Memory B cell (primary cell): ENCODE results near the gene RANGAP1.

Experiments used
- ATAC-seq: fragments of 150-1000 bp; cut with Tn5 transposase; 2 replicates; pipeline ENCODE4 v1.10.0; 2021; ENCODE audit warnings: low read depth, mild to moderate bottlenecking, moderate library complexity
- DNase-seq, 2 donors: peaks; one replicate each; pipeline ENCODE4 v3.0.0; 2022; ENCODE audit warnings: low spot score in 2 of 2
- H3K27ac Mint-ChIP-seq: one replicate; pipeline ENCODE4 v1.8.0; 2022; ENCODE audit warnings: mild to moderate bottlenecking, moderate library complexity, mixed read lengths
- H3K27me3 Mint-ChIP-seq: one replicate; pipeline ENCODE4 v1.8.0; 2022; ENCODE audit warnings: mixed read lengths
- H3K36me3 Mint-ChIP-seq: one replicate; pipeline ENCODE4 v1.8.0; 2022; ENCODE audit warnings: mild to moderate bottlenecking, mixed read lengths
- H3K4me1 Mint-ChIP-seq: one replicate; pipeline ENCODE4 v1.8.0; 2022; ENCODE audit warnings: mixed read lengths
- H3K4me3 Mint-ChIP-seq: one replicate; pipeline ENCODE4 v1.8.0; 2022; ENCODE audit warnings: mild to moderate bottlenecking, moderate library complexity, mixed read lengths
- H3K9me3 Mint-ChIP-seq: one replicate; pipeline ENCODE4 v1.8.0; 2022; ENCODE audit warnings: mixed read lengths

RANGAP1 gene

DNA sequence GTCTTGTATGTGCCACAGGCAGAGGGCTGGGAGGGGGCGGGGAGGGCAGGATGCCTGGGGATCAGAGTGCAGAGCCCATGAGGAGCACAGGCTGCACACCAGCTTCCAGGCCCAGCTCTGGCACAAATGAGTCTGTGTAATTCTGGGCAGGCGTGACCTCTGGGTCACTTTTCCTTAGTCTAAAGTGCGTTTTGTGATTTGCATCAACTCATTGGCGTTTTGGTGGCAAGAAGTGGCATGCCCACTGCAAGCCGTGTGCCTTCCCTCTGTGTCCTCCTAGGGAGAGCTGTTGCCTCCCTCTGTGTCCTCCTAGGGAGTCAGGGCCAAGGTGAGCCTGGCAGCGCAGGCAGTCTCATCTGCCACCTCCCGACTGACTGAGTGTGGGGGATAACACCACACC lies 62.5 kb downstream of the RANGAP1 start:
- Mint-ChIP-seq H3K36me3 (peaks cover 23% of the 10 kb centered on the region), H3K4me1 (no peaks in the 10 kb centered on the region), H3K9me3 (no peaks in the 10 kb centered on the region), H3K27ac (no peak overlapping the region), H3K4me3 (no peak overlapping the region), H3K27me3 (no peaks in the 10 kb centered on the region)
- DNase-seq (no peak), ATAC-seq (no peak)

DNA sequence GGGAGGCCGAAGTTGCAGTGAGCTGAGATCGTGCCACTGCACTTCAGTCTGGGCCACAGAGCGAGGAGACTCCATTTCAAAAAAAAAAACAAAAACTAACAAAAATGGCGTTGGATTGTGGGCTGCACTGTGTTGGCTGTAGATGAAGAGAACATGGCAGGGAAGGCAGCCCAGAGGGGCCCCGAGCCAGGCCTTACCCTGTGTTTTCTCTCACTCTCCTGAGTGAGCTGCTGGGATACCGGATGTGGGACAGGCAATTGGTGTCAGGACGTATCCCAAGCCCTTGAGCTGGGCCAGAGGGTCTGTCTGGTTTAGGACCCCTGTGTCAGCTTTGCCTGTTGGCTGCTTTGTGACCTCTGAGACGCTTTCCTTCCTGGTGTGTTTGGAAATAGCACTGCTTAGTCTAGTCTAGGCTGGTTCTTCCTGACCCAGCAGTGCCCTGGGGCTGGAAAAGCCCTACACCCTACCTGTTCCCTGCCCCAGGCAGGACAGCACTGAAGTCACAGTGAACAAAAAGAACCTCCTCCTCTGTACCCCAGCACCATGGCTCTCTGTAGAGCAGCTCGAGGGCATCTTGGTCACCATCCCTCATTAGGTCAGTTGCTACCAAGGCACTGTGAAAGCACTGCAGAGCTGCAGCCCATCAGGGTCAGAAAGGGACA lies 63.0 kb downstream of the RANGAP1 start:
- Mint-ChIP-seq H3K9me3 (no peaks in the 10 kb centered on the region), H3K27me3 (no peaks in the 10 kb centered on the region), H3K27ac (no peak overlapping the region), H3K36me3 (peaks cover 21% of the 10 kb centered on the region), H3K4me3 (no peak overlapping the region), H3K4me1 (peaks cover under 1% of the 10 kb centered on the region)
- ATAC-seq: no peak
- no peak for DNase-seq

GRCh38 chr22:41217553-41218157 lies 68.3 kb downstream of the RANGAP1 start:
- Mint-ChIP-seq H3K36me3 (peaks cover 14% of the 10 kb centered on the region), H3K4me1 (peaks cover 10% of the 10 kb centered on the region), H3K9me3 (no peaks in the 10 kb centered on the region), H3K27ac (peak overlapping the region; percentile 61), H3K4me3 (peak overlapping the region; percentile 68), H3K27me3 (no peaks in the 10 kb centered on the region)
- DNase-seq: no peak
- ATAC-seq: peak; percentile 92

- H3K36me3 Mint-ChIP-seq: peaks cover 16% of the 10 kb centered on the region
- ATAC-seq: no peak
Observed at GRCh38 chr22:41216984-41217383, 69.0 kb downstream of the RANGAP1 start.

GRCh38 chr22:41215926-41216325 lies 70.1 kb downstream of the RANGAP1 start:
- ATAC-seq (no peak), DNase-seq (no peak)
- peaks cover 10% of the 10 kb centered on the region for H3K4me1 Mint-ChIP-seq
- H3K36me3 Mint-ChIP-seq: peaks cover 12% of the 10 kb centered on the region
- H3K9me3 Mint-ChIP-seq: no peaks in the 10 kb centered on the region
- H3K4me3 Mint-ChIP-seq: no peak overlapping the region
- no peaks in the 10 kb centered on the region for H3K27me3 Mint-ChIP-seq
- no peak overlapping the region for H3K27ac Mint-ChIP-seq

More at GRCh38 chr22:41216984-41217383, 69.0 kb downstream of the RANGAP1 start:
- Mint-ChIP-seq H3K9me3 (no peaks in the 10 kb centered on the region), H3K27ac (peak overlapping the region; percentile 61), H3K4me1 (peaks cover 10% of the 10 kb centered on the region), H3K27me3 (no peaks in the 10 kb centered on the region), H3K4me3 (no peak overlapping the region)
- no peak for DNase-seq

DNA sequence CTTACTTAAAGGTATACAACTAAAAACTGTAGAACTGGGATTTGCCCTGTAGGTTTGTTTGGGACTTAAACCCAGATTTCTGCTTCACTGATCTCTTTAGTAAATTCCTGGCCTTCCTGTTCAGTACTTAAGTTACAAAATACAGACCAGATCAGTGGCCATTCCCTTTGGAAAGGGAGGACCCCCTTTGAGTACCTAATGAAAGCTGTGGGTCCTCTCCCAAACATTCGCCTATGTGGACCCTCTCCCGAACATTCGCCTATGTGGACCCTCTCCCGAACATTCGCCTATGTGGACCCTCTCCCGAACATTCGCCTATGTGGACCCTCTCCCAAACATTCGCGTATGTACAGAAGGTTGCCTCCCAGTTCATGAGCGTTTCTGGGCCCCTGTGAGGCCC lies 70.6 kb downstream of the RANGAP1 start:
- Mint-ChIP-seq H3K4me3 (no peak overlapping the region), H3K27ac (no peak overlapping the region), H3K9me3 (no peaks in the 10 kb centered on the region), H3K36me3 (peaks cover 10% of the 10 kb centered on the region), H3K27me3 (no peaks in the 10 kb centered on the region), H3K4me1 (peaks cover 10% of the 10 kb centered on the region)
- ATAC-seq (no peak), DNase-seq (no peak)

DNA sequence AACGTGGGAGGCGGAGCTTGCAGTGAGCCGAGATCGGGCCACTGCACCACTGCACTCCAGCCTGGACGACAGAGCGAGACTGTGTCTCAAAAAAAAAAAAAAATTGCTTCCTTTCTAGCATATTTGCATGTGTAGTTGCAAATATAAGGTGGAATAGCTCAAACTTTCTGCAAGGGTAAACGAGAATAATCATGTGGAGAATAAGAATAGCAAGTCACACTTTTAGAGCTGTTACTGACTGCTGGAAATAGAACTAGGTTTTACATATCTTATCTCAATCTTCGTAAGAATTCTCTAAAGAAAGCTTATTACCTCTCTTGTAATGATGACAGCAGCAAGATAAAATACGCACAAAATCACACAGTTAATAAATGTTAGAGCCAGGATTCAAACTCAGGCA lies 79.3 kb downstream of the RANGAP1 start:
- no peak for ATAC-seq
- H3K4me3 Mint-ChIP-seq: peak overlapping the region; percentile 89
- H3K9me3 Mint-ChIP-seq: no peaks in the 10 kb centered on the region
- H3K36me3 Mint-ChIP-seq: peaks cover 7% of the 10 kb centered on the region
- no peak for DNase-seq
- H3K27ac Mint-ChIP-seq: no peak overlapping the region
- H3K4me1 Mint-ChIP-seq: peaks cover 19% of the 10 kb centered on the region
- peaks cover 2% of the 10 kb centered on the region for H3K27me3 Mint-ChIP-seq

DNA sequence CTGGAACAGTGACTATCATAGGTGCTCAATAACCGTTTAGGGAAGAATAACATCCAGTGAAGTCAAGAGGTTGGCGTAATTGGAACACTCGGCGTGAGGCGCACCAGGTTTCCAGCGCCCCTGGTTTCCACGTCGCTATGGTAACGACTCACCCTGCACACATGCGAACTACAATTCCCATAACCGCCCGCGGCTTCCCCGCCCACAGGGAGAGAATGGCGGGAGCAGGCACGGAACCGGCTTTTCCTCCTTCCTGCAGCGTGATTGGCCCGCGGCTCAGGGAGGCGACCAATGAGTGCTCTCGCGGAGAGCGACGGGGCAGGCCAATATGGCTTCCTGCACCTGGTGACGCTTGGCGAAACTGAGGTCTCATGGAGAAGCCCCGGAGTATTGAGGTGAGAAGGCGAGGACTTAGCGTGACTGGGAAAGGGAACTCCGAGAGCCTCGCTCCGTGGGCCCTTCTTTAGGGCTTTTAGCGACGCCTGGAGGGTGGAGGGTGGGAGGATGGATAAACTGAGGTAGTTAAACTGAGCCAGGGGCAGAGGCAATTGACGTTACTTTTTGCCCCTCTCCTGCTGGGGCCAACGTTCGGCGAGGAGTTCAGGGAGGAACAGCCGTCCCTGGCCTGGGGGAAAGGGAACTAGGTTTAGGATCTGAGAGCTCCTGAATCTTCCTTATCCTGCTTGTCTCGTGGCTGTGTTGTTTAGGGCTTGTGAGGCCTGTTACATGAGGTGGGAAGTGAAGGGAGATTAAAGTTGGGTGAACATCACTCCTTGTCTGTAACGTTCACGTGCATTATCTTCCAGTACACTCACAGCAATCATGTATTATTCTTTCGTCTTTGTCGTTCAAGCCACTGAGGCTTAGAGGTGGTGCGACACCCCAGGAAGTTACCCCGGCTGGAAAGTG lies 80.7 kb downstream of the RANGAP1 start, which contains the start of gene L3MBTL2:
Gene L3MBTL2, plus strand, starts transcription at position 321 of the 909 bp plus-strand sequence. Its CDS starts 51 bp downstream, at position 372.
- Mint-ChIP-seq H3K4me3 (peak within 1 kb of the TSS; percentile 89), H3K9me3 (no peaks in the 10 kb centered on the region), H3K4me1 (peaks cover 19% of the 10 kb centered on the region), H3K36me3 (peaks cover 6% of the 10 kb centered on the region), H3K27me3 (peaks cover 2% of the 10 kb centered on the region), H3K27ac (peak within 1 kb of the TSS; percentile 89)
- DNase-seq (peak; percentile 93 to 97), ATAC-seq (peak; percentile 98)

DNA sequence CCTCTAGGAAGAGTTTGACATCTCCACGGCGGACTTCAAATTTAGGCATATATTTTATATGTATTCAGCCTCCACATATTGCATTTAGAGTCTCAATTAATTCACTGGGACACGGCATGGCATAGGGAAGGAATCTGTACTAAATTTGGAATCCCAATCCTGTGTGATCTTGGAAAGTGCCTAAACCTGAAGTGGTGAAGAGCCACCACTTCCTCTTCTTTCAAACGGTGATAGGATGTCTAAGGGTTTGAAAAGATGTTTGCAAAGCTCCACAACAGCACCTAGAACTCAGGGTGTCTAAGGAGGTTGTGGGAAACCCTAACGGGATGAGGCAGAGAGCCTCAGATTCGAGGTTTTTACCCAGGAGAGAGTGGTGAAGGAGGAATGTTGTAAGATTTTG lies 81.9 kb downstream of the RANGAP1 start:
- H3K9me3 Mint-ChIP-seq: no peaks in the 10 kb centered on the region
- no peak for ATAC-seq

GRCh38 chr22:41203118-41203517 lies 82.9 kb downstream of the RANGAP1 start:
- no peaks in the 10 kb centered on the region for H3K9me3 Mint-ChIP-seq
- H3K4me3 Mint-ChIP-seq: no peak overlapping the region
- peaks cover 20% of the 10 kb centered on the region for H3K4me1 Mint-ChIP-seq
- DNase-seq (no peak), ATAC-seq (no peak)
- H3K36me3 Mint-ChIP-seq: no peaks in the 10 kb centered on the region
- H3K27ac Mint-ChIP-seq: no peak overlapping the region
- H3K27me3 Mint-ChIP-seq: peaks cover 5% of the 10 kb centered on the region

More for the DNA sequence above, 81.9 kb downstream of the RANGAP1 start:
- no peaks in the 10 kb centered on the region for H3K36me3 Mint-ChIP-seq
- H3K27ac Mint-ChIP-seq: peak overlapping the region; percentile 82
- peaks cover 5% of the 10 kb centered on the region for H3K27me3 Mint-ChIP-seq
- no peak for DNase-seq
- peaks cover 15% of the 10 kb centered on the region for H3K4me1 Mint-ChIP-seq
- no peak overlapping the region for H3K4me3 Mint-ChIP-seq

DNA sequence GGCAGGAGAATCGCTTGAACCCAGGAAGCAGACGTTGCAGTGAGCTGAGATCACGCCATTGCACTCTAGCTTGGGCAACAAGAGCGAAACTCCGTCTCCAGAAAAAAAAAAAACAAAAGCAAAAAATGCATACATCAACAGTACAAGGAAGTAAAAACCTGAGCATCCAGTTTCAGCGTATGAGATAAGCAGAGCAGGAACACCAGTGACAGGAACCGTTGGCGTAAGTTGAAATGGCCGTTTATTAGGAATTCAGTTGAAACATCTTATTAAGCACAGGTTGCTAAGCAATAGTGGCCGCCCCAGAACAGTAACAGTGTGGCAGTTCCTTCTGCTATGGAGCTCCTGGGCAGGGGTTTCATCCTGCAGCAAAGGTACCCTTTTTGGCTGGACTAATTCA lies 84.8 kb downstream of the RANGAP1 start:
- no peak overlapping the region for H3K4me3 Mint-ChIP-seq
- DNase-seq (no peak), ATAC-seq (no peak)
- peaks cover 20% of the 10 kb centered on the region for H3K4me1 Mint-ChIP-seq
- H3K9me3 Mint-ChIP-seq: no peaks in the 10 kb centered on the region
- no peak overlapping the region for H3K27ac Mint-ChIP-seq
- H3K36me3 Mint-ChIP-seq: no peaks in the 10 kb centered on the region
- H3K27me3 Mint-ChIP-seq: peaks cover 5% of the 10 kb centered on the region

DNA sequence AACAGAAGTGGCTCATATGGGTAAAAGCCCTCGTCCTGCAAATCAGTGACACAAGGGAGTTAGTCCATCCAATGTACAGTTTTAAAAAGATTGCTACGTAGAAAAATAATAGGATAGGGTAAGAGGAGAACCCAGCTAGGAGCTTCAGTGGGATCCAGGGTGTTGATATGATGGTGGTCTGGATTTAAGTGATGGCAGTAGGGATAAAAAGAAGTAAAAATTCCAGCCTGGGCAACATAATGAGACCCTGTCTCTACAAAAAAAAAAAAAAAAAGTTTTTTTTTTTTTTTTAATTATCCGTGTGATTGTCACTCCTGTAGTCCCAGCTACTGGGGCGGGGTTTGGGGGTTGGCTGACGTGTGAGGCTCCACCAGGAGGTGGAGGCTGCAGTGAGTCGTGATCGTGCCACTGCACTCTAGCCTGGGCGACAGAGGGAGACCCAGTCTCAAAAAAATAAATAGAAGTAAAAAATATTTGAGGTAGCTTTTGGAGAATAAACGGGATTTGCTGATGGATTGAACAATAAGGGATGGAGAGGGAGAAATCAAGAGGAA lies 87.9 kb downstream of the RANGAP1 start:
- H3K4me3 Mint-ChIP-seq: peak overlapping the region; percentile 82
- H3K36me3 Mint-ChIP-seq: no peaks in the 10 kb centered on the region
- no peaks in the 10 kb centered on the region for H3K9me3 Mint-ChIP-seq
- H3K27ac Mint-ChIP-seq: no peak overlapping the region
- no peak for ATAC-seq
- H3K4me1 Mint-ChIP-seq: peaks cover 9% of the 10 kb centered on the region
- DNase-seq: no peak
- peaks cover 4% of the 10 kb centered on the region for H3K27me3 Mint-ChIP-seq

DNA sequence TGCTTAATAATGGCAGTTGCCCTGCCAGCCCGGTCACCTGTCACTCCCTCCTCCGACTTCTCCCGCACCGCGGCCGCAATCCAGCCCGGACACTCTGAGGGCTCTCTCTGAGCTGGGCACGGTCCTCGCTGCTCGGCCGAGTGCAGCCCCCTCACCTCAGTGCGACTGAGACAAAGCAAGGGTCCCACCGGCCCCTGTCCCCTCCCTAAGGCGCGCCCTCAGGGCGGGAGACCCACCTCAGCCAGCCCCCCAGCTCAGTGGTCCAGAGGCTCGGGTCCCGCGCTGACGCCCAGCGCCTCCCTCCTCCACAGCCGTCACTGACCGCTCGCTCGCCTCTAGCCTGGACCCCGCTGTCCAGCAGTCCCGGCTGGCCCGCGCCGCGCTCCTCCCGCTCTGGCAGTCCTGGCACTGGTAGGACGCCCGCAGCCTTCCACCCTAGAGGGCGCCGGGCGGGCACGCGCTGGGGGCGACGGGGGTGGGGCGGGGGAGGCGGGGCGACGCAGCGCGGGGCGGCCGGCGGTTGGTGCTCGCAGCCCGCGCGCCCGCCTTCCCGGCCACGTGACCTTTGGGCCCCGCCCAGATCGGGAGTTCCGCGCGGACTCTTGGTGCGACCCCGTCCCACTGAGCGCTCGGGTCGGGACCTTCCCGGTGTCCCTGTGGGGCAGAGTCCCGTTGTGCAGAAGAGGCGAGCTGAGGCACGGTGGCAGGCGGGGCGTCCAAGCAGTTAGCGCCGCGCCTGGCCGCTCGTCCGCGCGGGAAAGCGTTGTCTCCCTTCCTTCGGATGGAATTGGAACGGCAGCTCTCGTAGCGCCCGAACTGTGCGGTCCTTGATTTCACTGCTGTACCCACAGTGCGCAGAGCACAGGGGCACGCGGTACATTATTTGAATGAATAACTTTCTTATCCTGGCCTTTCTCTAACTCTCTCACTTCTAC lies 88.7 kb downstream of the RANGAP1 start:
- Mint-ChIP-seq H3K4me1 (peaks cover 9% of the 10 kb centered on the region), H3K4me3 (peak overlapping the region; percentile 82), H3K27ac (no peak overlapping the region), H3K9me3 (no peaks in the 10 kb centered on the region), H3K36me3 (no peaks in the 10 kb centered on the region), H3K27me3 (peaks cover 3% of the 10 kb centered on the region)
- peak; percentile 88 for ATAC-seq
- peak; percentile 69 to 79 for DNase-seq
